Measurements from ENCODE around the gene RIPOR3. TPM values are rescaled to one million over a fixed set of nuclear protein-coding genes. Genes with fewer than 3 reads are reported as not detected.

RIPOR3 gene
- total and polyA plus RNA-seq, 9 of the 15 experiments (the other 6 are each of a cell fraction or from before 2014, with no cell fraction given), result 3.3 to 62.7 (median 21.4) TPM

- TF ChIP-seq CHAMP1 (IDR thresholded peaks at IDR 0.05) (no peak), SMARCC2 (IDR thresholded peaks at IDR 0.05; ENCODE audit: low read depth) (peak; percentile 47; the same call in 1 of the 2 replicates), ZBTB7A (IDR thresholded peaks at IDR 0.05; ENCODE audit: borderline replicate concordance, control insufficient read depth, low read depth, low read length) (no peak), FOXK2 (conservative IDR thresholded peaks at IDR 0.05 in 1 of 2, IDR thresholded peaks at IDR 0.05 in 1 of 2; ENCODE audit: low read depth in 2 of 2) (no peak), SIN3A (IDR thresholded peaks at IDR 0.05; ENCODE audit: borderline replicate concordance in 2 of 2, control insufficient read depth in 1 of 2, low read depth in 2 of 2, low read length in 2 of 2) (0 out of 4 replicates have a peak, but pooled peaks of 1 of the 2 experiments have one; percentile 25), FUS (optimal IDR thresholded peaks at IDR 0.05; ENCODE audit: low read depth, low read length) (no peak), YY1 (IDR thresholded peaks at IDR 0.05; ENCODE audit: borderline replicate concordance in 1 of 3, control insufficient read depth in 1 of 3, extremely low read depth in 1 of 3, insufficient read depth in 3 of 3, insufficient read length in 1 of 3, insufficient replicate concordance in 2 of 3, low read depth in 1 of 3, low read length in 2 of 3) (no peak), UBTF (IDR thresholded peaks at IDR 0.05; ENCODE audit: borderline replicate concordance in 1 of 2, low read depth in 2 of 2, low read length in 2 of 2) (peak in 1 of 2 experiments; percentile 50; a peak in 1 of 4 replicates), GABPB1 (CRISPR knock-in tag; IDR thresholded peaks at IDR 0.05) (no peak), SETDB1 (IDR thresholded peaks at IDR 0.05; ENCODE audit: low read length) (no peak), NFRKB (IDR thresholded peaks at IDR 0.05; ENCODE audit: low read depth) (no peak), ZNF134 (CRISPR knock-in tag; conservative IDR thresholded peaks at IDR 0.05) (no peak), CXXC5 (CRISPR knock-in tag; IDR thresholded peaks at IDR 0.05) (peak; percentile 25), NFIC (IDR thresholded peaks at IDR 0.05) (0 out of 2 replicates have a peak, but pooled peaks have one; percentile 12)
- TF ChIP-seq, protein P1, sequence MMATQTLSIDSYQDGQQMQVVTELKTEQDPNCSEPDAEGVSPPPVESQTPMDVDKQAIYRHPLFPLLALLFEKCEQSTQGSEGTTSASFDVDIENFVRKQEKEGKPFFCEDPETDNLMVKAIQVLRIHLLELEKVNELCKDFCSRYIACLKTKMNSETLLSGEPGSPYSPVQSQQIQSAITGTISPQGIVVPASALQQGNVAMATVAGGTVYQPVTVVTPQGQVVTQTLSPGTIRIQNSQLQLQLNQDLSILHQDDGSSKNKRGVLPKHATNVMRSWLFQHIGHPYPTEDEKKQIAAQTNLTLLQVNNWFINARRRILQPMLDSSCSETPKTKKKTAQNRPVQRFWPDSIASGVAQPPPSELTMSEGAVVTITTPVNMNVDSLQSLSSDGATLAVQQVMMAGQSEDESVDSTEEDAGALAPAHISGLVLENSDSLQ (IDR thresholded peaks at IDR 0.05), result peak; percentile 26; the same call in 1 of the 2 replicates
- TF ChIP-seq, protein P2, sequence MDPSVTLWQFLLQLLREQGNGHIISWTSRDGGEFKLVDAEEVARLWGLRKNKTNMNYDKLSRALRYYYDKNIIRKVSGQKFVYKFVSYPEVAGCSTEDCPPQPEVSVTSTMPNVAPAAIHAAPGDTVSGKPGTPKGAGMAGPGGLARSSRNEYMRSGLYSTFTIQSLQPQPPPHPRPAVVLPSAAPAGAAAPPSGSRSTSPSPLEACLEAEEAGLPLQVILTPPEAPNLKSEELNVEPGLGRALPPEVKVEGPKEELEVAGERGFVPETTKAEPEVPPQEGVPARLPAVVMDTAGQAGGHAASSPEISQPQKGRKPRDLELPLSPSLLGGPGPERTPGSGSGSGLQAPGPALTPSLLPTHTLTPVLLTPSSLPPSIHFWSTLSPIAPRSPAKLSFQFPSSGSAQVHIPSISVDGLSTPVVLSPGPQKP (CRISPR knock-in tag; IDR thresholded peaks at IDR 0.05), result no peak
Measured at GRCh38 chr20:50689864-50690649, 1.3 kb downstream of the RIPOR3 start (continued).

All from K562 (cell line).